Effector CD8-positive, alpha-beta T cell (primary cell): ENCODE results near the gene NME3.

Experiments used
- DNase-seq: peaks from one replicate; lab custom pipeline; 2025; lab: John Stamatoyannopoulos, UW

Gene NME3

GRCh38 chr16:1768767-1769401, 2.5 kb downstream of the NME3 start:
- DNase-seq: no peak

GRCh38 chr16:1768061-1768766, 3.1 kb downstream of the NME3 start:
- DNase-seq: no peak

- DNase-seq: no peak
Measured at GRCh38 chr16:1767116-1767994, 4.0 kb downstream of the NME3 start.

GRCh38 chr16:1766701-1767100, 4.6 kb downstream of the NME3 start:
- DNase-seq: no peak

GRCh38 chr16:1766231-1766630, 5.1 kb downstream of the NME3 start:
- DNase-seq: no peak

GRCh38 chr16:1765826-1766225, 5.5 kb downstream of the NME3 start:
- no peak for DNase-seq

GRCh38 chr16:1764971-1765370, 6.4 kb downstream of the NME3 start:
- no peak for DNase-seq

- DNase-seq: no peak
Measured at GRCh38 chr16:1763521-1764511, 7.5 kb downstream of the NME3 start.

GRCh38 chr16:1762879-1763520, 8.3 kb downstream of the NME3 start:
- DNase-seq: no peak

GRCh38 chr16:1762196-1762878, 9.0 kb downstream of the NME3 start:
- DNase-seq: no peak

GRCh38 chr16:1761751-1762150, 9.6 kb downstream of the NME3 start:
- DNase-seq: no peak

GRCh38 chr16:1760911-1761310, 10.4 kb downstream of the NME3 start:
- DNase-seq: no peak

GRCh38 chr16:1759511-1759910, 11.8 kb downstream of the NME3 start:
- DNase-seq: no peak

- DNase-seq: no peak
Measured at GRCh38 chr16:1758923-1759322, 12.4 kb downstream of the NME3 start.

- DNase-seq: no peak
Measured at GRCh38 chr16:1757714-1758461, 13.5 kb downstream of the NME3 start.

- DNase-seq: no peak
Measured at GRCh38 chr16:1754204-1754603, 17.1 kb downstream of the NME3 start.

- DNase-seq: no peak
Measured at GRCh38 chr16:1752853-1753252, 18.5 kb downstream of the NME3 start.

GRCh38 chr16:1751946-1752345, 19.4 kb downstream of the NME3 start:
- DNase-seq: no peak
